Measurements from ENCODE around the gene ZNF69.
"Not testable (repeated sequence)": the region's sequence is repeated elsewhere in the genome, so short reads cannot be mapped to it uniquely, and the experiment has no call there.

ZNF69 gene

DNA sequence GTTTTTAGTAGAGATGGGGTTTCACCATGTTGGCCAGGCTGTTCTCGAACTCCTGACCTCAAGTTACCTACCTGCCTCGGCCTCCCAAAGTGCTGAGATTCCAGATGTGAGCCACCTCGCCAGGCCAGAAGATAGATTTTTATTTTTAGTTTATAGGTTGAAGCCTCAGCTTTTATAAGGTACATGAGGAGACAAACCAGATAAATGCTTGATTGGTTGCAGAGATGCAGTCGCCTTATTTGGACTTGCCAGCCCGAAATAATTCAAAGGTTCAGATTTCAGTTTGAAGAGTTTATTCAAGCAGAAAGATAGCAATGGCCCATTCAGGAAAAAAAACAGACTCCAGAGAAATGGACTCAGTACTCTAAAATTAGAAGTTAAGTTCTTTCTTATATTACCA, 3.1 kb downstream of the ZNF69 start:
- DNase-seq (ENCODE audit: low read depth in 4 of 4, low spot score in 1 of 4): no peak

GRCh38 chr19:11894851-11895250, 7.3 kb downstream of the ZNF69 start:
- no peak for DNase-seq (ENCODE audit: low read depth in 4 of 4, low spot score in 1 of 4)

- DNase-seq (ENCODE audit: low read depth in 4 of 4, low spot score in 1 of 4): no peak
Measured at GRCh38 chr19:11902228-11902627, 14.6 kb downstream of the ZNF69 start.

- no peak for DNase-seq (ENCODE audit: low read depth in 4 of 4, low spot score in 1 of 4)
Measured at GRCh38 chr19:11905928-11906327, 18.3 kb downstream of the ZNF69 start.

- DNase-seq (ENCODE audit: low read depth in 4 of 4, low spot score in 1 of 4): not testable (repeated sequence)
Measured at GRCh38 chr19:11911937-11912336, 24.4 kb downstream of the ZNF69 start.

- not testable (repeated sequence) for DNase-seq (ENCODE audit: low read depth in 4 of 4, low spot score in 1 of 4)
Measured at GRCh38 chr19:11914417-11915051, 27.0 kb downstream of the ZNF69 start.

- DNase-seq (ENCODE audit: low read depth in 4 of 4, low spot score in 1 of 4): no peak
Measured at GRCh38 chr19:11921852-11922495, 34.4 kb downstream of the ZNF69 start.

DNA sequence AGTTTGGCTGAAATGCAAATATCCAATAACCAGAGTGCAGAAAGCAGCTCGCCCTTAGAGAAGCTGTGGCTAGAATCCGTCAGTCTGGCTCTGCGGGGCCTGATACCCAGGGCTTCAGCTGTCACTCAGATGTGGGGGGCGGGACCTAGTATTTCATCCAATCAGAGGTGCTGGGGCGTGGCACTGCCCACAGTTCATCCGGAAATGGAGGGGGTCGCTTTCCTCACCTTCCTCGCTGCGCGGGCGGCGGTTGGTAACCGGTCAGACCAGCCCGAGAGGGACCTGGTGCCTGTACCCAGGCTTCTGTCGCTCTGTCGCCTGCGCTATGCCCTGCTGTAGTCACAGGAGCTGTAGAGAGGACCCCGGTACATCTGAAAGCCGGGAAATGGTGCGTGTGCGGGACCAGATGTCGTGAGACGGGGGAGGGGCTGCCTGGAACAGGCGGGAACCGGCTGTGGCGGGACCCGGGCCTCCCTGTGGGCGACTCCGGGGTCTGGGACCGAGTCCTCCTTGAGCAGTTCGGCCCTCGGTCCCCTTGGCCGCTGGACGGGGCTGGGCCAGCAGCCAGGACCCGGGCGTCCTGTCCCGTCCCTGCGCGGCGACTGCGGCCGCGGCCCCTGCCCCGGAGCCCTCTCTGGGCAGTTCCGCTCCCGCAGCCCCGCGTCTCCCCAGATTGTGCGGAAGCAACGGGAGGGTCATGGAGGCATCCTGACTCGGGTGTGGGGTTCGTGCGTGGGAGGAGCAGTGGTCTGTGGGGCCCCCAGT, 37.5 kb downstream of the ZNF69 start, which contains the start of gene ZNF700:
ZNF700 (plus strand) TSS at position 222 of the 765 bp plus-strand sequence; CDS start at position 326, 104 bp downstream.
- DNase-seq (ENCODE audit: low read depth in 4 of 4, low spot score in 1 of 4): peak; percentile 83 to 93 (median 86)

DNA sequence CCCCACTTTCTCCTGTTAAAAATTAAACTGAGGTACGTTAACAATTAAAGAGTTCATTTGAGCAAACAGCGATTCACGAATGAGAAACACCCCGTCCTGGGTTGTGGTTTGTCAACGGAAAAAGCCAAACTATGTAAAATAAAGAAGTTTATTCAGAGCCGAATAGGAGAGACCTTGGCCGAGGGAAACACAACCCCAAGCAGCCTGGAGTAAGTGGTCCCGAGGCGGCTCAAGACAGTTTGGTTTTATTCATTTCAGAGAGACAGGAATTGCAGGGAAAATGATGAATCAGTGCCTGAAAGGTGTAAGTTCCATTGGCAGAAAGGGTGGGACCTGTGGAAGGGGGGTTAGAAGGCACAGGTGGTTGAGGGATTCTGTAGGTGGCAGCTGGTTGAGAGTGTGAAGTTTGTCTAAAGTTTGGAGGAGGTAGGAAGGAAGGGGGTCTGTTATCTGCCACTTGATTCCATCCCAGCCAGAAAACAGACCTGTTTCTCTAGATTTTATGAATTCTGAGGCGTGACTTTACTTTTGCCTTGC, 38.1 kb downstream of the ZNF69 start:
- DNase-seq (ENCODE audit: low read depth in 4 of 4, low spot score in 1 of 4): not testable (repeated sequence)

GRCh38 chr19:11927227-11927626, 39.6 kb downstream of the ZNF69 start:
- no peak for DNase-seq (ENCODE audit: low read depth in 4 of 4, low spot score in 1 of 4)

GRCh38 chr19:11931051-11931450, 43.5 kb downstream of the ZNF69 start:
- no peak for DNase-seq (ENCODE audit: low read depth in 4 of 4, low spot score in 1 of 4)

- no peak for DNase-seq (ENCODE audit: low read depth in 4 of 4, low spot score in 1 of 4)
Measured at GRCh38 chr19:11931513-11931912, 43.9 kb downstream of the ZNF69 start.

DNA sequence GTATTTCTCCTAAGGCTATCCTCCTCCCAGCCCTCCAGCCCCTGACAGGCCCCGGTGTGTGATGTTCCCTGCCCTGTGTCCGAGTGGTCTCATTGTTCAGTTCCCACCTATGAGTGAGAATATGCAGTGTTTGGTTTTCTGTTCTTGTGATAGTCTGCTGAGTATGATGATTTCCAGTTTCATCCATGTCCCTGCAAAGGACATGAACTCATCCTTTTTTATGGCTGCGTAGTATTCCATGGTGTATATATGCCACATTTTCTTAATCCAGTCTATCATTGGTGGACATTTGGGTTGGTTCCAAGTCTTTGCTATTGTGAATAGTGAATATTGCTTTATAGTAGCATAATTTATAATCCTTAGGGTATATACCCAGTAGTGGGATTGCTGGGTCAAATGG, 48.2 kb downstream of the ZNF69 start:
- DNase-seq (ENCODE audit: low read depth in 4 of 4, low spot score in 1 of 4): not testable (repeated sequence)

- DNase-seq (ENCODE audit: low read depth in 4 of 4, low spot score in 1 of 4): not testable (repeated sequence)
Measured at GRCh38 chr19:11938383-11938782, 50.8 kb downstream of the ZNF69 start.

DNA sequence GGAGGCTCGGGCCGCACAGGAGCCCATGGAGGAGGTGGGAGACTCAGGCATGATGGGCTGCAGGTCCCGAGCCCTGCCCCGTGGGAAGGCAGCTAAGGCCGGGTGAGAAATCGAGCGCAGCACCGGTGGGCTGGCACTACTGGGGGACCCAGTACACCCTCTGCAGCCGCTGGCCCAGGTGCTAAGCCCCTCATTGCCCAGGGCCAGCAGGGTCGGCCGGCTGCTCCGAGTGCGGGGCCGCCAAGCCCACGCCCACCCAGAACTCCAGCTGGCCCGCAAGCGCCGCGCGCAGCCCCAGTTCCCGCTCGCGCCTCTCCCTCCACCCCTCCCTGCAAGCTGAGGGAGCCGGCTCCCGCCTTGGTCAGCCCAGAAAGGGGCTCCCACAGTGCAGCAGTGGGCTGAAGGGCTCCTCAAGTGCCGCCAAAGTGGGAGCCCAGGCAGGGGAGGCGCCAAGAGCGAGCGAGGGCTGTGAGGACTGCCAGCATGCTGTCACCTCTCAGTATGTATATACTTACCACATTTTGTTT, 53.8 kb downstream of the ZNF69 start:
- not testable (repeated sequence) for DNase-seq (ENCODE audit: low read depth in 4 of 4, low spot score in 1 of 4)

GRCh38 chr19:11942008-11942842, 54.6 kb downstream of the ZNF69 start:
- no peak for DNase-seq (ENCODE audit: low read depth in 4 of 4, low spot score in 1 of 4)

DNA sequence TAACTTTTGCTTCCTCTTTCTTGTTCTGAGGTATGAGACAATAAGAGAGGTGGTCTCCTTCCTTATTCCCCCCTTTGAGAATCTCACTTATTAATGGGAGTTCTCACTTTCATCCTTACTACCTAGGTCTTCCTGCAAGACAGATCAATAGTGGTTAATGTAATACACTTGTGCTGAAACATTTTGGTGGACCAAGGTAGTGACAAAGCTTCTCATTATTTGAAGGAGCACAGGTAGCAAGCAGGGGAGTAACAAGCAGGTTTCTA, 55.2 kb downstream of the ZNF69 start:
- DNase-seq (ENCODE audit: low read depth in 4 of 4, low spot score in 1 of 4): no peak

DNA sequence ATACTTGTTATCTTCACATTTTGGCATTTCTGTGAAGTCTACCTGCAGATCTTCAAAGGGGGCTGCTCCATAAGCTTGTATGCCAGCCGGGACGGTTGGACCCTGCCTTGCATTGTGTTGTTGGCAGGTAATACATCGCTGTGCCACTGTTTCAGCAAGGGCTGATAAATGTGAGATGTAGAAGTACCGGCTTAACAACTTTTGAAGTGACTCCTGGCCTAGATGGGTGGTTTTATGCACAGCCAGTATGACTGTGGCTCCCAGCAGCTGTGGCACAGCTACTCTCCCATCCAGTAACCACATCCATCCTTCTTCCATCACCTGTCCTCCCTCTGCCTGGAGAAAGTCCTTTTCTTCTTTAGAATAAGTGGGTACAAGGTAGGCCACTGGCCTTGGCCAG, 57.1 kb downstream of the ZNF69 start:
- no peak for DNase-seq (ENCODE audit: low read depth in 4 of 4, low spot score in 1 of 4)

GRCh38 chr19:11948646-11949045, 61.1 kb downstream of the ZNF69 start:
- no peak for DNase-seq (ENCODE audit: low read depth in 4 of 4, low spot score in 1 of 4)

DNA sequence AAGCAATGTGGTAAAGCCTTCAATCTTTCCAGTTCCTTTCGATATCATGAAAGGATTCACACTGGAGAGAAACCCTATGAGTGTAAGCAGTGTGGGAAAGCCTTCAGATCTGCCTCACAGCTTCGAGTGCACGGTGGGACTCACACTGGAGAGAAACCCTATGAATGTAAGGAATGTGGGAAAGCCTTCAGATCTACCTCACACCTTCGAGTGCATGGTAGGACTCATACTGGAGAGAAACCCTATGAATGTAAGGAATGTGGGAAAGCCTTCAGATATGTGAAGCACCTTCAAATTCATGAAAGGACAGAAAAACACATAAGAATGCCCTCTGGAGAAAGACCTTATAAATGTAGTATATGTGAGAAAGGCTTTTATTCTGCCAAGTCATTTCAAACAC, 61.6 kb downstream of the ZNF69 start:
- no peak for DNase-seq (ENCODE audit: low read depth in 4 of 4, low spot score in 1 of 4)

- DNase-seq (ENCODE audit: low read depth in 4 of 4, low spot score in 1 of 4): not testable (repeated sequence)
Measured at GRCh38 chr19:11949614-11950080, 62.1 kb downstream of the ZNF69 start.

Measured in stimulated activated CD4-positive, alpha-beta T cell treated with anti-CD3 and anti-CD28 coated beads, Interleukin-1b, Interleukin-23, amount 100 ng/mL, for 24 hours (primary cell).